Ramos (cell line): ENCODE data around the gene CFAP298.
"Not testable (repeated sequence)": the region's sequence is repeated elsewhere in the genome, so short reads cannot be mapped to it uniquely, and the experiment has no call there.

Experiments
- in situ Hi-C: fragments of 300-500 bp; cut with MboI; formaldehyde crosslinking; loops from one replicate; pipeline ENCODE4 v1.14.3; 2022; ENCODE audit warnings: low sequenced_read_pairs; ENCODE audit not compliant: unreplicated experiment

CFAP298 gene

DNA sequence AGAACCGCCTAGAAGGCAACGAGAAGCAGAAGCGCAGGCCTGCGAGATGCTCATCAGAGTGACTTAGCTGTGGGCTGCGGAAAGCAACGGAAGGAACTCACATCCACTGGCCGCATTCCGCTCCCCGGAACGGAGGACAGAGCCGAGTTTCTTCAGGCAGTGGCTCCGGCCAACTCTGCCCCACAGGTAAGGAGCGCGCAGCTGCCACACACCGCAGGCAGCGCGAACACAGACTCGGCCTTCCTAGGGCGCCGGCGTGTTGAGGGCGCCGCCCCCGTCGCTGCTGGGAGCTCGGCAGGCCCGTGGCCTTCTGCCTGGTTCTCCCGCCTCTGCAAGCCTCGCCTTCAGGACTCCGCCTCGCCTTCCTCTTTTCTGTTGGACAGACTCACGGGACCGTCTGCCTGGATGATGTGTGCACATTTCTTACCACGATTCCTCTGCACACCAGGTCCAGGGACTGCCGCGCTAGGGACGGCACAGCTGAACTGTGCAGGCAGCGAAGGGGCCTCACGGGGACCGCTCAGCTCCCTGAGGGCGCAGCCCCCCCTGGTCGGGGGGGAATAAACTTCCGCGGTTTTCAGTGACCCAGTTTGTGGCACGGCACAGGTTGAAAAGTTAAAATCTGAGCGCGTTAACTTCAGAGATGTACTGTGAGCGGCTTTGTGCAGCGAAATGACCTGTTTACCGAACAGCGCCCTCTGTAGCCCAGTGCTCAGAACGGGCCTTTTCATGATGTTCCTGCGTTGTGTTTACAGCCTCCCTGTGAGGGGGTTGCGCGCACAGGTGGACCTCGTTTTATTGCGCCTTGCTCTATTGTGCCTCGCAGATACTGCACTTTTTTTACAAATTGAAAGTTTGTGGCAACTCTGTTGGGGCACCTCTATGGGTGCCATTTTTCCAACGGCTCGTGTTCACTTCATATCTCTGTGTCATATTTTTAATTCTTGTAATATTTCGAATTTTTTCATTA is 42.6 kb downstream of the CFAP298 start:
- in situ Hi-C loops, result no loop called here

DNA sequence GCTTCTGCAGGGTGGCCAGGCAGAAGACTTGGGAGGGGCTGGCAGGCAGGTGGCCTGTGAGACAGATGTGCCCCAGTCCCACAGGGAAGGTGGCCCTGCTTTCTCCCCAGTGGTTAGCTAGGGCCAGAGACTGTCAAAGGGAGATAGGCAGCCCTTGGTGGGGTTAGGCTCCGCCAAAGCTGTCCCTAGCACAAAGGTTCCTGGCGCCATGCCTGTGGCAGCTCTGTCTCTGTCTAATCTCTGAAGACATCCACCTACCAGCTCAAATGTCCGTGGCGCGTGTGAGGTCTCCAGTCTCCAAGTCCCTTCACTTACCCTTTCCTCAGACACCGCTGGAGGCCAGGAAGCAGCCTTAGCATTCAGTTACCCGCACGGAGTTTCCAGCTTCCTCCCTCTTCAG is 44.6 kb downstream of the CFAP298 start:
- in situ Hi-C loops, result no loop called here

DNA sequence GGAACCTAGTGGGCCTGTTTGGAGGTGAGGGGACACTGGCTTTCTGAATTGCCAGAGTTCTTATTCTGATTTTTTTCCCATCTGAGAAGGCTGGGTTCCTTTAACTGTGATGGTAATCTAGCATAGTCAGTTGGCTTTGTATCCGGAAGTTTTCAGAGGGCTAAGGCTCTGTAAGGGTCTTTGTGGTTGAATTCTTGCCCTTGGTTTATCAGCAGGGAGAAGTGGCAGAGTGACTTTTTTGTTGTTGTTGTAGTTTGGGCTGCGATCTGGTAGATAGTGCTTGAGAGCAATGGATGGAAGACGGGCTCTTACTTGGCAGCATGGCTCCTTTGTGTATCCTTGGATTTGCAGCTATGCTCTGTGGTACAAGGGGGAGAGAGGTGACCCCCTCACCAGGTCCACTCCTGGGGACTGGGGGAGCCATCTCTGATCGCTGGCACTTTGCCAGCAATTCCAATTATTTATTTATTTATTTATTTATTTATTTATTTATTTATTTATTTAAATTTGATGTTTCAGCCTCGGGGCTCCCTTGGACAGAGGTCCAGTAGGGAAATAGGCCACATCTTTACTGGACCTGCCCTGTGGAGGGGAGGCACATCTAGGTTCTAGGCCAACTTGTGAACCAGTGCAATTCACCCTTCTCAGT is 45.3 kb downstream of the CFAP298 start:
- in situ Hi-C loops, result no loop called here

DNA sequence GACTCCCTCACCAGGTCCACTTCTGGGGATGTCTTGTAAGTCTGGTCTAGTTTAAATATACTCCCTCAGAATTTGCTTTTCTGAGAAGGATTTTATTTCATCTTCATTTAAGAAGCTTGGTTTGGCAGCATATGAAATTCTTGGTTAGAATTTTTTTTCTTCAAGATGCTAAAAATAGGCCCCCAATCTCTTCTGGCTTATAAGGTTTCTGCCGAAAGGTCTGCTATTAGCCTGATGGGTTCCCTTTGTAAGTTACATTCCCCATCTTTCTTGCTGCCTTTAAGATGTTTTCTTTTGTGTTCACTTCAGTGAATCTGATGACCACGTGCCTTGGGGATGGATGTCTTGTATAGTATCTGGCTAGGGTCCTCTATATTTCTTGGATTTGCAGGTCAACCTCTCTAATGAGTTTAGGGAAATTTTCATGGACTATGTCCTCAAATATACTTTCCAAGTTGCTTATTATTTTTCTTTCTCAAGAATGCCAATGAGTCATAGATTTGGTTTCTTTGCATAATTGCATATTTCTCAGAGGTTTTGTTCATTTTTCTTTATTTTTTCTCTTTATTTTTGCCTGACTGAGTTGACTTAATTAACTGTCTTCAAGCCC is 46.2 kb downstream of the CFAP298 start:
- in situ Hi-C loops, result no loop called here

DNA sequence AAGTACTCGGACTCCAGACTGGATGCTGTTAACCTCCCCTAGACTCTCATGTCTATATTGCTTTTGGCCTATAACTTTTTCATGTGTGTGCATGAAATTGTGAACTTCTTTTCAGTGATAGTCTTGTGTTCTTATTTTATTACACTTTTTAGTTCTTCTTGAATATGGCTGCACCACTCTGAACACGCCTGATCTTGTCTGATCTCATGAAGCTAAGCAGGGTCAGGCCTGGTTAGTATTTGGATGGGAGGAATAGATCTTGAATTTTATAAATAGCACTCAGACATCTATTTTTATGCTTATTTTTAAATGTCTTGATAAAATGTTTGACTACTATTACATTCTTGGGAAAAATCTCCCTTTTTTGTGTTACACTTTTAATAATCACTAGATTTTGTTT is 49.3 kb downstream of the CFAP298 start:
- in situ Hi-C loops, result no loop called here

DNA sequence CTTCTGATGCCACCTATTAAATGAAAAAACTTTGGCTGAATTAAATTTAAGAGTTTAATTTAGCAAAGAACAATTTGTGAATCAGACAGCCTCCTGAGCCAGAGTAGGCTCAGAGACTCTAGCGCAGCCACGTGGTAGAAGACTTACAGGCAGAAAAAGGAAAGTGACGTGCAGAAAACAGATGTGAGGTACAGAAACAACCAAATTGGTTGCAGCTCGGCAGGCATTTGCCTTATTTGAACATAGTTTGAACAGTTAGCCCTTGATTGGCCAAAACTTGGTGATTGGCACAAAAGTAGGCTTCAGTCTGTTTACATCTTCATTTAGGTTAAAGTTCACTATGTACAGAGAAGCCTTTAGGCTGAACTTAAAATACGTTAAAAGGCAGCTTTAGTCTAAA is 49.8 kb downstream of the CFAP298 start:
- in situ Hi-C loops, result no loop called here

DNA sequence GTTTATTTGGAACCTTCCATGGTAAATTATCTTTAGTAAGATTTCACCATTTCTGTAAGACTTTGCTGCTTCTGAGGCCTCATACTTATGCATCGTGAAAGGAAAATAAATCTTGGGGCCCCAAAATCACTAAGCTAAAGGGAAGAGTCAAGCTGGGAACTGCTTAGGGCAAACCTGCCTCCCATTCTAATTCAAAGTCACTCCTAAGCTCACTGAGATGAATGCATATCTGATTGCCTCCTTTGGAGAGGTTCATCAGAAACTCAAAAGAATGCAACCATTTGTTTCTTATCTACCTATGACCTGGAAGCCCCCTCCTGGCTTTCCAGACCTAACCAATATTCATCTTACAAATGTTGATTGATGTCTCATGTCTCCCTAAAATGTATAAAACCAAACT is 50.7 kb downstream of the CFAP298 start:
- in situ Hi-C loops, result not testable (repeated sequence)

DNA sequence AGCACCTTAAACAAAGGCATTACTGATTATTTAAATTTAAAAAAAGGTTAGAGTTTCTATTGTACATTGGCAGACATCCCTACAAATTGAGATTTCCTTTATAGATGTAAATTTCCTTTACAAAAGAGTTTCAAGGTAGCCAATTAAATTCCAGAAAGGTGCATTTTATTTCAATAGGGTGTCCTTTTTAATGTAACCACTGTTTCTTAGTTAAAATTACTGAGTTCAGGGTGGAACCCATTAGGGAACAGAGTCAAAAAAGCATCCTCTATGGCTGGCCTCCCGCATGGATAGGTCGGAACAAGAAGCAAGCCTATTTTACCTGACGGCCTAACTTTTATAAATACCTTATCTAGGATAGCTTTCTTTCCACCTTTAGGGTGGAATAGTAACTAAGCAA is 51.3 kb downstream of the CFAP298 start:
- in situ Hi-C loops, result no loop called here

DNA sequence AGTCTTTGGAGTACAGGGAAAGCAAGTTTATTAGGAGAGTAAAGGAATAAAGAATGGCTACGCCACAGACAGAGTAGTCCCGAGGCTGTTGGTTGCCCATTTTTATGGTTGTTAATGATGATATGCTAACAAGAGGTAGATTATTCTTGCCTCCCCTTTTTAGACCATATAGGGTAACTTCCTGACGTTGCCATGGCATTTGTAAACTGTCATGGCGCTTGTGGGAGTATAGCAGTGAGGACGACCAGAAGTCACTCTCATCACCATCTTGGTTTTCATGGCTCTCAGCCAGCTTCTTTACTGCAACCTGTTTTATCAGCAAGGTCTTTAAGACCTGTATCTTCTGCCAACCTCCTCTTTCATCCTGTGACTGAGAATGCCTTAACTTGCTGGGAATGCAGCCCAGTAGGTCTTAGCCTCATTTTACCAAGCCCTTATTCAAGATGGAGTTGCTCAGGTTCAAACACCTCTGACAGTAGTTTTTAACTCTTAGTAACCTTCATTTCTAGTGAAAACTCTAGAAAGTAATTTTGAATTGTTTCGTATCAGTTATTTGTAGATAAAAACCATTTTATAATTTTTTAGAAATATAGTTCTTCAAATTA is 53.1 kb downstream of the CFAP298 start:
- in situ Hi-C loops, result no loop called here

DNA sequence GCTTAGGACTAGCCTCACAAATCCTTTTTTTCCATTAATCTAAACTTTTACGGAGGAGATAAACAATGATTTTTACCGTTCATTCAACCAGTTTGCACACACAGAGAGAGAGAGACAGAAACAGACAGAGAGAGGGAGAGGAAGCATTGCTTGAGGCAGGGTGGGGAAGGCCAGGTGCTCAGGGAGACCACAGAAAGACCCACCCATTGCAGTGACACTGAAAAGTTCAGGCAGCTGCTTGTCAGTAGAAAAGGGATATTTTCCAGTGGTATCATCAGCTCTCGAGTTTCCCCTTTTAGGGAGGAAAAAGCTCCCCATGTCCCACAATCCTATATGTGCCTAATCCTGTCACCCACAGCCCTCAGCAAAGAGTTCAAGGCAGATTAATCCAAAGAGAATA is 54.1 kb downstream of the CFAP298 start:
- in situ Hi-C loops, result no loop called here

DNA sequence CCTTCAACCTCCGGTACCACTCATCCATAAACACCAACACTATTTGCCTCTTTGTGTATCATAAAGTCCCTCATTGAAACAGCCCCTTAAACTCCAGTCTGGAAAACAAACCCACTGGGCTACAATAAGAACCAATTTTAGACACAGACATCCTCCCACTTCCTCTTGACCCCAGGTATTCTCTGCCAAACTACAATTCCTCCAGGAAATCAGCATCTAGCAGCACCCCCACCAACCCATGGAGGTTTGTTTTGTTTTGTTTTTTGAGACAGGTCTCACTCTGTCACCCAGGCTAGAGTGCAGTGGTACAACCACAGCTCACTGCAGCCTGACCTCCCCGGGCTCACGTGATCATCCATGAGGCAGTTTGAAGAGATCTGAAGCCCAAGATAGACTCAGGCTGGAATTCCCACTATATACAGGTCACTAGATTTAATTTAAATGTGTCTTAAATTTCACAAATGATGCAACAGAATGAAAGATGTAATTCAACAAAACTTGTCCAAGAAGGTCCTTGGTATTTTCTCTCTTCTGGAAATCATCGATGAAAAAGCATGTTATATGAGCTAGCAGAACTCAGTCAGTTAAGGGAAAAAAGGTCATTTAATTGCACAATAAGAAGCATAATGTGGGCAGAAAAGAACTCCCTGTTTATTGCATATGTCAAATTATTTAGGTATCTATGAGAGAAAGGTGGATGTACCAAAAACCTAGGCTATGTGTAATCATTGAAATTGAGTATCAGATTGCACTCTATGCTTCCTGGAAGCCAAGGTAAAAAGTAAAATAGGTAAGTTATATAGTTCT is 57.1 kb downstream of the CFAP298 start:
- in situ Hi-C loops, result no loop called here

DNA sequence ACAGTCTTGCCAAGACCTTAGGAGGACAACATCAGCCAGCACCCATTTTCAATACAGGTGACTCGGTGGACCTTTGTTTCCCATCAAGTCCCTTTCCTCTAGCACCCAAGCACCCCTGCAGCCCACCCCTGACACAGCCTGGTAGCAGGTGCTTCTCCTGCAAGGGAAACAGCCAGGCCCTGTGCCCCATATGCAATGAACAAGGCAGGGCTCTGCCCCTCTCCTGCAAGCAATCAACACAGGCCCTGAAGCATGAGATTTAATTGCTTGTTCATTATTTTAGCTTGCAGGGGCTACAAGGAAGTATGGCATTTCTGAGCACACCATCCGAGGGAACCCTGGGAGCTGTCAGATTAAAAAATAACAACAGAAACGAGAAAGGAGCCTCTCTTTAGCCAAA is 62.3 kb downstream of the CFAP298 start:
- in situ Hi-C loops, result no loop called here

DNA sequence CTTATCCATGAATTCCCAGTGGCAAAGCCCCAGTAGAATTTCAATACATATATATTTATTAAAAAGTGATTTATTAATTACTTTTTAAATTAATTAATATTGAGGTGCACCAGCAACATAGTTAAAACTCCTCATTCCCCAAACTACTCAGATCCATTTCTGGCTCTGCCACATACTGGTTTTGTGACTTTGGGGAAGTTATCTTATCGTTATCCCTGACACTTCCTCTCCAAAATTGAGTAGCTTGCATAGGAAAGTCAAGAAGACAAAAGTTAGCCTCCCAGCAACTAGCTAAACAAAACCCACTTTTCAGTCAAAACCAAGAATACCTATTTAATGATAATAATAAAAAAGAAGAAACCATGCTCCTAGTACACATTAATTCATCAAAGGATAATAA is 62.7 kb downstream of the CFAP298 start:
- in situ Hi-C loops, result no loop called here
